OCI-M2 (cell line): Measurements from ENCODE around the gene CD163L1.
"Not testable (repeated sequence)": the region's sequence is repeated elsewhere in the genome, so short reads cannot be mapped to it uniquely, and the experiment has no call there.

Source experiments
- DNase-seq: peaks from one replicate; lab custom pipeline; 2025; ENCODE audit not compliant: unreplicated experiment; lab: John Stamatoyannopoulos, UW

CD163L1 gene

GRCh38 chr12:7337790-7338189 is 106.2 kb downstream of the CD163L1 start:
- not testable (repeated sequence) for DNase-seq

- DNase-seq = no peak
Measured at GRCh38 chr12:7327918-7328317, 116.0 kb downstream of the CD163L1 start.

- DNase-seq = no peak
Measured at GRCh38 chr12:7324176-7324575, 119.8 kb downstream of the CD163L1 start.

GRCh38 chr12:7322599-7322998 is 121.4 kb downstream of the CD163L1 start:
- no peak for DNase-seq

GRCh38 chr12:7321624-7322023 is 122.3 kb downstream of the CD163L1 start:
- no peak for DNase-seq

GRCh38 chr12:7319930-7320329 is 124.0 kb downstream of the CD163L1 start:
- no peak for DNase-seq

- DNase-seq = no peak
Measured at GRCh38 chr12:7310070-7310469, 133.9 kb downstream of the CD163L1 start.
